ENCODE measurements around the gene TRIM44.

Gene TRIM44

DNA sequence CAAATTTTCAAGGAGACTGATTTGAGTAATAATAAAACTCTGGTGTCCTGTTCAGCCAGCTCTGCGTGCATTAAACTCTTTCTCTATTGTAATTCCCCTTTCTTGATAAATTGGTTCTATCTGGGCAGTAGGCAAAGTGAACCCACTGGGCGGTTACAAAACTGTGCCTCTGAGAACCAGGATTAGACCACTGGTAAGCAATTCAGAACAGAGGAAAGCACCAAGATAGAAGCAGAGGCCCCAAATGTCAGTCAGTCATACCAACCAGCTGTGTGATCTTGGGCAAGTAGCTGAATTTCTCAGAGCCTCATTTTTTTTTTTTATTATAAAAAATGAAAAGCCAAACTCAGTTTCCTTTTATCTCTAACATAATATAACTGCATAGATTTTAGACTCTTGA lies 54.9 kb downstream of the TRIM44 start:
- no peak for DNase-seq (ENCODE audit: low read depth)

DNA sequence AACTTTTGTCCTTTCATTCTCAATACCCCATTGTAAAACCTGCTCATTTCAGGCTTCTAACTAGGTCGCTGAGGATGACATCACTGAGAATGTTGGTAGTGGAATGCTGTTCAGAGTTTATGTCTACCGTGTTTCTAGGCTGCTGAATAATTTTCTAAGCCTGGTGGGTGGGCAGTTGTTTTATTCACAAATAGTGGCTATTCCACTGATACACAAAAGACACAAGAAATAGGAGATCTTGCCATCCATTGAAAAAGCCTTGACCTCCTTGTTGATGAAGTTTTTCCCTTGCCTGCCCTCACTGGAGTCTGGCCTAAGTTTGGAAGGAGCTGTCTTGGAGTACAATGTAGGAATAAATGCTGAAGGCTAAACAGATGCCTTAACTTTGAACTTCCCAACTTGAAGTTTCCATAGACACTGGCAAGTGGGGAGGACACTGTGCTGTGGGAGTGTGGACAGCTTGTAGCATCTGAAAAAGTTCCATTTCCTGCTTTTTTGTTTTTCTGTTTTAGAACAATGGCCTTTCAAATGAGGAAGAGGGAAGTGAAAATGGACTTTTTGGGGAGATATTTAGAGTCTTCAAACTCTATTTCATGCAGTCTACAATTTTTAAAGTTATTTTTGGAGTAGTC lies 59.2 kb downstream of the TRIM44 start:
- DNase-seq (ENCODE audit: low read depth) = no peak

- DNase-seq (ENCODE audit: low read depth) = no peak
Observed at GRCh38 chr11:35722641-35723040, 60.1 kb downstream of the TRIM44 start.

DNA sequence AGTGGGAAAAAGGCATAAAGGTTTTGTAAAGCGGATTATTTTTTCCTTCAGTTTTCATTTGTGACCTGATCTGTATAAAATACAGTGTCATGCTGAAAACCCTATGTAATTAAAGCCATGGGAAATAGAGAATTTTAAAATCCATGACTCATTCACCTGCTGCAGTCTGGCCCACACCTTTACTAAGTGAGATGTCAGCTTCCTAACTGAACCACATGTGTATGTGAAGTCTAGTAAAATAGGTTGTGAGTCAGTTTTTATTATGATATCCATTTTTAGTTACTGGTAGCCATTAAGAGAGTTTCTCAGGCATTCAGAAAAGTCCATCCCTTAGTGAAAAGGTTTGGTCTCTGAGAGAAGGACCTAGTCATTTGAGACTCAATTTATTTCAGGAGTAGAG lies 60.9 kb downstream of the TRIM44 start:
- DNase-seq (ENCODE audit: low read depth) = no peak

DNA sequence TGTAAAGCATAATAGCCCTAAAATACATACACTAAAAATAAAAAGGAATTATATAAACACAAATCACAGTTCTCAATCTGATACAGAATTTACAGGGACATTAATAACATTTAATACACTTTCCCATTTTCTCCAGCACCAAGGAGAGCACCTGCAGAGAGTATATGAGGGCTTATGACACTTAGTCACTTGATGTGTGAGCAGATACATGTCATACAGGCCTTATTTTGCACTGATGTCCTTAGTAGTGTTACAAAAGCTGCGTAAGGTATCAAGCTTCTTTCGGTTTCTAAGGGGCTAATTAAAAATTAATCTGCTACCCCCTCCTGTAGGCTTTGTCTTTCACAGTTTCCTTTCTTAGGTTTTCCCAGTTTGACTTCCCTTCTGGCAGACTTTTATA lies 61.3 kb downstream of the TRIM44 start:
- DNase-seq (ENCODE audit: low read depth) = no peak

DNA sequence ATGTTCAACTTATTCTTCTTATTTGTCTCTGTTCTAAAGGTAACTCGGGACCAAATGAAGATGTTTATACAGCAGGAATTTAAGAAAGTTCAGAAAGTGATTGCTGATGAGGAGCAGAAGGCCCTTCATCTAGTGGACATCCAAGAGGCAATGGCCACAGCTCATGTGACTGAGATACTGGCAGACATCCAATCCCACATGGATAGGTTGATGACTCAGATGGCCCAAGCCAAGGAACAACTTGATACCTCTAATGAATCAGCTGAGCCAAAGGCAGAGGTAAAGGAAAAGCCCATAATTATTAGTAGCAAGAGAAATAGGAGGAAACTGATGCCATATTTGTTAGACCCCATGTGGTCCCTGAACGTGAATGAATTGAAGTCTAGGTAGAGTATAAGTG lies 63.3 kb downstream of the TRIM44 start:
- no peak for DNase-seq (ENCODE audit: low read depth)

GRCh38 chr11:35727140-35727539 lies 64.6 kb downstream of the TRIM44 start:
- no peak for DNase-seq (ENCODE audit: low read depth)

DNA sequence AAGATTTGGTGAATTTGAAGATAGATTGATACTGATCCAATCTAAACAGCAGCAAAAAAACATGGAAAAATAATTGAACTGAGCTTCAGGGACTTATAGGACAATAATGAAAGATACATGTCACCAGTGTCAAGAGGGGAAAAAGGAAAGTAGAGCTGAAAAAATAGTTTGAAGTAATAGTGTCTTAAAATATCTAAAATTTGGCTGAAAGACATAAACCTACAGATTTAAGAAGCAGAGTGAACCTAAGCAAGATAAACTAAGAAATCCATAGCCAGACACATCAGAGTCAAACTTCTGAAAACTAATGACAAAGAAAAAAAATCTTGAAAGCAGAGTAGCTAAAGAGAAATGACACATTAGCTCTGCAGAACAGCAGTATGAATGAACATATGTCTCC lies 67.7 kb downstream of the TRIM44 start:
- DNase-seq (ENCODE audit: low read depth) = no peak

DNA sequence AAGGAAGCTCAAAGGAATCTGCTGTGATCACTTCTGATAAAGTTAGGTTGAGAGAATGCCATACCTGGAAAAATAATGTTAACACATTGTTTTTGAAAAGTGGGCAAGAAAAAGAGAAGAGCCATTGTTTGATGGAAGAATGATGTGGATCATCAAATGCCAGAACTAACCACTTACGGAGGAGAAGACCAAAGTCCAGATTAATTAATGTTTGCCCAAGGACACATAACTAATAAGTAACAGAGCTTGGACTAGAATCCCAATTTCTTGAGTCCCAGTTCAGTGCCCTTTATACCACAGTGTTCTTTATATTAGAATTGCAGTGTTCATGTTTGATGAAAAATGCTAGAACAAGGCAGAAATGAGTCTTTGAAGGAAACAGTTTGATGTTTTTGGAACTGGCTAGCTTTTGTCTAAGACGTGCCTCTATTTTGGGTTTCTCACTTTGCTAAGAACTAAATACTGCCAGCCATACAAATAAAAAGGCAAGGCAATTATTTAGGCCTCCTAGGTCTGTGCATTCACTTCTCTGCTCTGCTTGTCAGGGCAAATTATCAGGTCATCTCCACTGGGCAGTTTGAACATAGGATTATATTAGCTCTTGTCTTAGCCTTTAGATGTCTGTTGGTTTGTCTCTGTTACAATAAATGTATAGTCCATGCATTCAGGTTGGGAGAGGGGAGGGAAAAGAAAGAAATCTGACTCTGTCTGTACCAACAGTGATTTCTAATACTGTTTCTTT lies 72.3 kb downstream of the TRIM44 start:
- no peak for DNase-seq (ENCODE audit: low read depth)

DNA sequence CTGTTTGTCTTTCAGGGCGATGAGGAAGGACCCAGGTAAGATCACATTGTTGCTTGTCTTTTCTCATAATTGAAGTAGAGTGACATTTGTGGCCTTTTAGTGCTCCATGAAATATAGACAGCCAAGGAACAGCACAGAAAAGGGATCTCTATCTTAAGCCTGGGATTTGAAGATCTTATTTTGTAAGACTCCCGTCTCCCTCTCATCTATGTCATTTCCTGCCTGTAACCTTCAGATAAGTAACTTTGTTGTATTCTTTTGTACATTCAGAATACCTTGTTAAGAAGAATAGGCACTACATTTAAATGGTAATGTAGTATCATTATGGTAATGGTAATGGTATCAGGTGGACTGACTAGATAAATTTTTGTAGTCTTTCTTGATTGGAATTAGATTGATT lies 72.8 kb downstream of the TRIM44 start:
- no peak for DNase-seq (ENCODE audit: low read depth)

GRCh38 chr11:35735903-35736302 lies 73.3 kb downstream of the TRIM44 start:
- no peak for DNase-seq (ENCODE audit: low read depth)

- DNase-seq (ENCODE audit: low read depth) = no peak
Observed at GRCh38 chr11:35736952-35737351, 74.4 kb downstream of the TRIM44 start.

DNA sequence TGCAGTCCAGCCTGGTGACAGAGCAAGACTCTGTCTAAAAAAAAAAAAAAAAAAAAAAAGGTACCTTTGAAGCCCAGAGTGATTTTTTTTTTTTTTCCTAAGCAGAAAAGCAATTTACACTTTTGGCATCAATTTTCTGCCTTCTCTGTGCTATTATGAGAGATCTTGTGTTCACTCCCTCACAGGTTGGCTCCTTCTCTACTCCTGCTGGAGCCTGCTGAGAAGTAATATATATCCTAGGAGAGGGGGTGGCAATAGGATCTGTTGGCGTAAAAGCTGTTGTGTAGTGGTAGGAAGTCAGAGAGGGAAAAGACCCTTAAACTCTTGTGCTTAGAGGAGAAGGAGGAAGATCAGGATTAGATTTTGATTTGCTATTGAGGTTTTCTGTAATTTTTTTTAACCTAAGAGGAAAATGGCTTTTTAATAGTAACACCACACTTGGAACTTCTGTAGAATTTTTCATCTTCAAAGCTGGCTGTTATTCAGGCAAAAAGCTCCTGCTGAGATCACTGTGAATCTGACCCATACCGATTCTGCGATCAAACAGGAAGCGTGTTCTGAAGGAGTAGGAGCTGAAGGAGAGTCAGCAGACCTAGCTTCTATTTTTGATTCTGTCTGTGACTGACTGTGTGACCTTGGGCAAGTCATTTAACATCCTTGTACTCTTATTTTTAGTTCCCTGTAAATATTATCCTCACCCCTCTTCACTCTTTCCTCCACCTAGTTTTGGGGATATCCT lies 77.7 kb downstream of the TRIM44 start:
- no peak for DNase-seq (ENCODE audit: low read depth)

GRCh38 chr11:35742707-35743454 lies 80.3 kb downstream of the TRIM44 start:
- no peak for DNase-seq (ENCODE audit: low read depth)

GRCh38 chr11:35746356-35747153 lies 84.0 kb downstream of the TRIM44 start:
- no peak for DNase-seq (ENCODE audit: low read depth)

- no peak for DNase-seq (ENCODE audit: low read depth)
Observed at GRCh38 chr11:35747668-35748067, 85.1 kb downstream of the TRIM44 start.

DNA sequence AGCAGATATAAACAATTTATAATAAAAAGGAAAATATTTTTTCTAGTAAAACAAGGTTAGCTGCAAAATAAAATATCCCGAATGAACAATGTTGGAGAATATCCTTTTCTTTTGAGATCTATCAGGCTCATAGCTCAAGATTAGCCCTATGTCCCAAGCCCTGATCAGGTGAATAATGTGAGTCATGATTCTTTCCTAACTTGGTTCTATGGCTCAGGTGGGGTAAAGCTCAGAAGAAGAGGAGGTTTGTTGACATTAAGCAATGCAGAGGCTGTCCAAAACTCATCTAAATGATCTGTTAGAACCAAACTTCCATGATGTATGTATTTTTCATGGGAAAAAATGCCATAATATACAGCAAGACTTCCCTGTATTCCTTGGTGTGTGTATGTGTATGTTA lies 86.1 kb downstream of the TRIM44 start:
- no peak for DNase-seq (ENCODE audit: low read depth)

DNA sequence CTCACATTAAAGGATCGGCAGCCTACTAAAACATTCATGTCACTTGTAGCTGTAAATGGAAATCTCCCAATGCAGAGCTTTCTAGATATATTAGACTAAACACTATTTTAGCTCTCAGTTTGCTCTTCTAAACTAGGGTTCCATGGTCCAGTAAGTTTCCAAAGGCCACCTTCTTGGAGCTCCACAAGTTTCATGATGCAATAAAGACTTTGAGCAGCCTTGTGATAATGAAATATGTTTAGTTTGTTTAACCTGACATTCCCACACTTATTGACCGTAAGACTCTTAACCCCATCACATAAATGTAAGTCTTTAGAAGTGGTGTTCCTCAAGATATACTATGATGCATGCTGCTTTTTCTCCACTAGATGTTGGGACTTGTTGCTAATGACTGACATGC lies 87.7 kb downstream of the TRIM44 start:
- no peak for DNase-seq (ENCODE audit: low read depth)

- no peak for DNase-seq (ENCODE audit: low read depth)
Observed at GRCh38 chr11:35750981-35751663, 88.5 kb downstream of the TRIM44 start.

- no peak for DNase-seq (ENCODE audit: low read depth)
Observed at GRCh38 chr11:35751664-35752061, 89.1 kb downstream of the TRIM44 start.

DNA sequence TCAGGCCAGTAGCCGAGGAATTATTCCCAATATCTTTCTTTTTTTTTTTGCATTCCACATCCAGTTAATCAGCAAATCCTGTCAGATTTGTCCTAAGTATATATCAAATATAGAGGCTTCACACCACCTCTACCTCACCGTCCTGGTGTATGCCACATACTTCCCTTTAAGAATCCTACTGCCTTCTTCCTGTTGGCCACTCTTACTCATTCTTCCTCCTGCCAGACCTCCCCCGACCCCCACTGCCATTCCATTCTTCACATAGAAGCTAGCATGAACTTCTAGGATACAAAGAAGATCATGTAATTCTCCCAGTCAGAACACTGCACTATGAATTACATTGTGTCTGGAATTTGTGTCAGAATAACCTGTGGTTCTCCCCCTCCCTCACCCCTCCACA lies 89.5 kb downstream of the TRIM44 start:
- no peak for DNase-seq (ENCODE audit: low read depth)
